Stimulated activated CD4-positive, alpha-beta T cell treated with anti-CD3 and anti-CD28 coated beads, TNF-alpha, amount 100 ng/mL, for 24 hours (primary cell): ENCODE measurements around the gene OR2F1.

Source experiments
- DNase-seq, 3 experiments: peaks; one replicate each; pipeline ENCODE4 v3.0.0-alpha.2; 2020; ENCODE audit warnings: low read depth in 3 of 3

Gene OR2F1

GRCh38 chr7:143954135-143954534 is 509 bp upstream of the OR2F1 start:
- no peak for DNase-seq

DNA sequence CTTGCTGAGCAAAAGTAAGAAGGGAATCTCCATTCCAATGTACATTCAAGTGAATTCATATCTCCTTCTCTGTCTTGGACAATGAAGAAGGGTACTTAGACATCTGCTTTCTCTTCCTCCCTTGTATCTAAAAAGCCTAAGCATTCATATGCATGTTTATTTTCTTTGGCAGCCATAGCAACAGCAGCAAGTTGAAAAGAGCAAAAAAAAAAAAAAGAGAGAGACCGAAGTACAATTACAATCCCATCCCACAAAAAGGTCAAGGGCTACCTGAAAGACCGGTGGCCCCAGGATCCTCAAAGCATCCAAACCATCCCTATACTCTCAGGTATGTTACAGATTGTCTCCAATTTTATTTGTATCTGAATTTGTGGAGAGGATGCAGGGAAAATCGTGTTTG is 4.1 kb downstream of the OR2F1 start:
- no peak for DNase-seq

DNA sequence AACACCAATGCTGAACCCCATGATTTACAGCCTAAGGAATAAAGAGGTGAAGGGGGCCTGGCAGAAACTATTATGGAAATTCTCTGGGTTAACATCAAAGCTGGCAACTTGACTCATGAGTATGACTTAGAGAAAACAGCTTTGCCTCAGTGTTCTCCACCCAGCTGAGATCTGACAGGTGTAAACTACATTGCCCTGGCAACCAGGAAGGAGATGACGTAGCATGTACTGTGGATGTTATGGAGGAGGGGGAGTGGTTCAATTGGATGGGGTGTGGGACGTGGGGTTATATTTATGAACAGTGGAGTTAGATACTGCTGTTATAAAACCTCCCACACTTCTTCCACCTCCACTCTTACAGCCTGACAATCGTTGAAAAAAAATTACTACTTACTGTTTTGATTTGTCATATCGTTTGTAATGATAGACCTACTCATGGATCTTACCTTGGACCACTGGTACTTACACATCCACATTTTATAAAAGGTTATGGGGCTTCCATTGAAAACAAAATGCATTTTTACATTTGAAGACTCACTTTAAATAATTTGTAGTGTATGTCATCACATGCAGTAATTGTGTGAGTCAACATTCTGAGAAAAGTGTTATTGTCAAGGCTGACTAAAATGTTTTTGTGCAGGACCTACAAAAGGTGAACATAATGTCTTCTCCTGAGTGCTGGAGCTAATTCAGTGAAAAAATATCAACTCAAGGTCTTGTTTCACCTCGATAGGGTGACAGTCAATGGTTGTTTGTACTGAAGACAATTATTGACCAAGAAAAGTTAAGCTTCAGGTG is 6.4 kb downstream of the OR2F1 start:
- DNase-seq: no peak

DNA sequence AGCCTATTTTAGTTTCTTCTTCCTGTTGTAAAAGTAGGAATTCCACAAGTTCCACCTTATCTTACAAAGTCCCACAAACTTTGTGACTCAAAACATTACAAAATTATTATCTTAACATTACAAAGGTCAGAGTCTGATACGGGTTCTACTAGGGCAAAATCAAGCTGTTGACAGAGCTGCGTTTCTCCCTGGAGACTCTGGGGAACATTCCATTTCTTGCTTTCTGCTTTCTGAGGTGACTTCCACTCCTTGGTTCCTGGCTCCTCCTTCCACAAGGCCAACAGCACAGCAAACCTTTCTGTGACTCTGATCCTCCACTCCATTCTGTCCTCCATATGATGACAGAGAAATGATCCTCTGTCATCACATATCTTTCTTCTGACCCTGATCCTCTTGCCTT is 10.6 kb downstream of the OR2F1 start:
- no peak for DNase-seq

GRCh38 chr7:143967398-143967797 is 12.8 kb downstream of the OR2F1 start:
- no peak for DNase-seq

- no peak for DNase-seq
Measured at GRCh38 chr7:143973870-143974416, 19.3 kb downstream of the OR2F1 start.

- no peak for DNase-seq
Measured at GRCh38 chr7:143974459-143974858, 19.8 kb downstream of the OR2F1 start.

GRCh38 chr7:143975617-143976016 is 21.0 kb downstream of the OR2F1 start:
- no peak for DNase-seq

- DNase-seq: no peak
Measured at GRCh38 chr7:143978585-143978984, 23.9 kb downstream of the OR2F1 start.

- DNase-seq: no peak
Measured at GRCh38 chr7:143979359-143979758, 24.7 kb downstream of the OR2F1 start.

DNA sequence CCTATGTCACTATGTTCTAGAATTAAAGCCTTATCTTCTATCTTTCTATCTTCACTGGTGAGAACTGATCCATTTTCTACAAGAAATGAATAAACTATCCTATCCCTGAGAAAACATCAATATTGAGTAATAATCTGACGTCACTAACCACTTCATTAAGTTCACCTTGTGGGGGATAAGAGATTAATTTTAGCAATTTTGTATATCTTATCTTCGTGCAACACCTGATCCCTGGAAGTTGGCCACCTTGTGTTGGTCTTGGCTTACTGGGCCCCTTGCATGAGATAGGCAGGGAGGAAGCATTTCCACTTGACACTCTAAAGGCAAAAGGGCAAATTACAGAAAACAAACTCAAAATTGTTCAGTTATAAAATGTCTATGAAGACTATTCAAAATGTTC is 25.4 kb downstream of the OR2F1 start:
- DNase-seq: no peak

DNA sequence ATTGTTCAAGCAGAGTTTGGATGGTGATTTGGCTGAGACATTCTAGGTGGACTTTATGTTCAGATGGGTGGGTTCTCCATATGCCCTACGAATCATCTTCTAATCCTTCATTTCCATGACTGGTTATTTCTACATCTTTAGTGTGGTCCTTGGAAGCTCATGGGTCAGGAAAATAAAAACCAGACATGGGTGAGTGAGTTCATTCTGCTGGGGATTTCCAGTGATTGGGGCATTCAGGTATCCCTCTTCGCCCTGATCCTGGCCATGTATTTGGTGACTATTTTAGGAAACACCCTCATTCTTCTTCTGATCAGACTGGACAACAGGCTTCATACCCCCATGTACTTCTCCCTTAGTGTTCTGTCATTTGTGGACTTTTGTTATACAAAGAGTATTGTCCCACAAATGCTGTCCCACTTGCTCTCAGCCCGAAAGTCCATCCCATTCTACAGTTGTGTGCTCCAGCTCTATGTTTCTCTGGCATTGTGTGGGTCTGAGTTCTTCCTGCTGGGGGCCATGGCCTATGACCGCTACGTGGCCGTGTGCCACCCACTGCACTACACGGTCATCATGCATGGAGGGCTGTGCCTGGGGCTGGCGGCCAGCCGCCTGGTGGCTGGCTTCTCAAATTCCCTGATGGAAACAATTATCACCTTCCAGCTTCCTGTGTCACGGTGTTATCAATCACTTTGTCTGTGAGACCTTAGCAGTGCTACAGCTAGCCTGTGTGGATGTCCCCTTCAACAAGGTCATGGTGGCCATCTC is 26.3 kb downstream of the OR2F1 start:
- no peak for DNase-seq

DNA sequence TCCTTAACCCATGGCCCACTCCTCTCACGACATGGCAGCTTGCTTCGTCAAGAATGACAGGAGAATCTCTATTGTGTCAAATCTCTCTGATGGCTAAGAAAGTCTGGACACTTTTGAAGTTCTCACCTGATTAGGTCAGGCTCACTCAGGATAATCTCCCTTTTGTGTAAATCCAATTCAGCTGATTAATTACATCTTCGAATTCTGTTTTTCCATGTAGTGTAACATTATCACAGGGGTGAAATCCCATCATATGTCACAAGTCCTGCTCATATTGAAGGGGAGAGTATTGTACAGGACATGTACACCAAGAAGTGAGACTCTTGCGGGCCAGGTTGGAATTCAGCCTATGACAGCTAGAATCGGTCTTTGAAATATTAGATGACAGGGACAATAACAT is 29.3 kb downstream of the OR2F1 start:
- DNase-seq: no peak

DNA sequence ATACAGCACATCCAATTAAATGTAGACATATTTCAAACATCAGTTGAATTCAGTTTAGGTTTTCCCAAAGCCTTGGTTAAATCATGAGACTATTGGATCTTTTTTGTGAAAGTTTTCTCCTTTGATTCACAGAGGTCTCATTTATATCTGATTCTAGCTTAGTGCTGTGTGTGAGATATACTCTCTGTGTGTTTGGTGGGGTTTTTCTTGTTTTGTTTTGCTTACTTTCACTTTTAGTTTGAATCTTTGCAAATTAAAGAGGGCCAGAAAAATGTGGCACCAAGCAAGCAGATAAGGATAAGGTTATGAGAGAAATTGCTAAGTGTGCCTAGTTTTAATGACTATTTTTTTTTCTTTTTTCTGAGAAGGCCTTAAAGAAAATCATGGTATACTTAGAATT is 32.9 kb downstream of the OR2F1 start:
- DNase-seq: no peak

DNA sequence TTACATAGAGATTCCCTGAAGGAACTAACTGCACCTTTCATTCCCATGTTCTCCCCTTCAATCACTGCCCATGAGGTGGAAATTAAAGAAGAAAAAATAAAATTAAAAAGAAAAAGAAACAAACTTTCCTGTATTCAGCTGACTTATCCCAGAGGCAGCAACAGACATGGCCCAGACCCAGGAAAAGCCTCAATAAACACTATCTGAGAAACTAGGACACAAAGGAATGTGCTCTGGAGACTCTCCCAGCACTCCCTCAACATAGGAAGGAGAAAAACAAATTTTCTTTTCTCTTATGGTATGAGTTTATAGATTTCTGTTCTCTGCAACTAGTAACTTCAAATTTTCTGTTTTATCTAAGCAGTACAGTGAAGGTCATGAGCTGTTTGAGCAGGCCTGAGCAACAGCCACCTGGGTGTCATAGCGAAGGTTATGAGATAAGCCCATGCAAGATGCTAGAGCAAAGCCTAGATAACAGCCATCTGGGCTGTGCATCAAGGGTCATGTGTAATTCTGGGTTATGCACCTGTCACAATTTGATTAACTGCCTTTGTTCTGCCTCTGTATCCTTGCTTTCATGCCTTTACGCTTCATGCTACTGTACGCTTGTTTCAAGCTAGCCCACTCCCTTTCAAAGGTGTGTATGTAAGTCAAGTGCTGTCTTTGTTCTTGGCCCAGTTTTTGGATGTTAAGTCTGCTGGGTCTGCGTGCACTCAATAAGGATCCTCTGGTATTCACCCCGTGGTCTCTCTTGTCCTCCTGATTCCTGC is 34.5 kb downstream of the OR2F1 start:
- no peak for DNase-seq

GRCh38 chr7:143992670-143993069 is 38.0 kb downstream of the OR2F1 start:
- DNase-seq: no peak

- no peak for DNase-seq
Measured at GRCh38 chr7:143993924-143994323, 39.3 kb downstream of the OR2F1 start.

- DNase-seq: no peak
Measured at GRCh38 chr7:144000020-144000419, 45.4 kb downstream of the OR2F1 start, which contains the start of gene OR6B1. TSS of gene OR6B1 (plus strand) at chr7:144000320. CDS start at chr7:144003997, 3,677 bp downstream.

- DNase-seq: no peak
Measured at GRCh38 chr7:144001543-144001942, 46.9 kb downstream of the OR2F1 start.

GRCh38 chr7:144004703-144005102 is 50.1 kb downstream of the OR2F1 start:
- no peak for DNase-seq

- DNase-seq: no peak
Measured at GRCh38 chr7:144006029-144006691, 51.5 kb downstream of the OR2F1 start.

DNA sequence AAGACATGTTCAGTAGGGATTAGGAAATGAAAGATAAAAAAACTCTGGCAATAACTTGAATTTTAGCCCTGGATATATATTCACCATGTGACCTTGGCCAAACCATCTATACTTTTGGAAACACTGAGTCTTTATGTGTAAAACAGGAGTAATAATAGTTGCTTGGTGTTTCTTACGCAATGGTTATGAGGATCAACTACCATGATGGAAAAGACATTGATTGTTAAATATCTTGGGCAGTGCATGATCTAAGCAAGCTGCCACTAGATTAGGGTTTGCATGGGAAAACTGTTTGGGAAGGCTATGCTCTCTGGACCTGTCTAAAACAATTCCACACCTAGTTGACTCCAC is 52.0 kb downstream of the OR2F1 start:
- no peak for DNase-seq
